HS-27A (cell line): ENCODE results near the gene ADAM15.

ENCODE experiments used
- DNase-seq: peaks from one replicate; pipeline ENCODE4 v3.0.0-alpha.2; 2012; ENCODE audit warnings: low read depth, missing footprints

The ADAM15 gene

DNA sequence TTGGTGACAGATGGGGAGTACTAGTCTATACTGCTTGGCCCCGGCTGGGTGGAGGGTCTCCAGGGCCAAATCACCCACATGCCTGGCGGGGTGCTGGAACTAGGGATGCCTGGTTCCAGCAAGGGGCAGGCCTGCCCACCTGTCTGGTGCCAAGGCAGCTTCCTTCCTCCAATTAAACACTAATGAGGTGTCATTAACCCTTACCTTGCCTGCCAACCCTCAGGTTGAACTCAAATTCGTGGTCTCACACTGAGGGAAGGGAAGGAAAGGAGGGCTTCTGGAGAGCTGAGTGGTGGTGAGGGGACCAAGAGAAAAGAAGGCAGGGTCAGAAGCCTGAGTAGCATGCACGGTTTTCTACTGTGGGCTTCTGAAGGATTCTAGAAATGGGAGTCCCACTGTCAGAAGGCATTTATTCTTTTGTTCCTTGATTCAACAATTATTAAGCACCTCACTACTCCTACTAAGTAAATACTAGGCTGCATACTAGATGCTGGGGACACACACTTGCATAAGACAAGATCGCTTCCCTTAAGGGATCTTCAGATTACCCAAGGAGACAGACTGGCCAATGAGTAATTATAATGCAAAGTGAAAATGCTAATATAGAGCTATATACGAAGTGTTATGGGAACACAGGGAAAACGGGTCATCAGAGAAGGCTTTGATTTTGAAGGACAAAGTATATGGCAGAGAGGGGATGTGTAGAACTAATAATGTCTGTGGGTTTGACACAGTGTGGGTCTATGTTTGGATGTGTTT is 21.6 kb downstream of the ADAM15 start:
- no peak for DNase-seq

- no peak for DNase-seq
Observed at GRCh38 chr1:155073377-155074242, 22.5 kb downstream of the ADAM15 start.

- no peak for DNase-seq
Observed at GRCh38 chr1:155075535-155075934, 24.4 kb downstream of the ADAM15 start.

DNA sequence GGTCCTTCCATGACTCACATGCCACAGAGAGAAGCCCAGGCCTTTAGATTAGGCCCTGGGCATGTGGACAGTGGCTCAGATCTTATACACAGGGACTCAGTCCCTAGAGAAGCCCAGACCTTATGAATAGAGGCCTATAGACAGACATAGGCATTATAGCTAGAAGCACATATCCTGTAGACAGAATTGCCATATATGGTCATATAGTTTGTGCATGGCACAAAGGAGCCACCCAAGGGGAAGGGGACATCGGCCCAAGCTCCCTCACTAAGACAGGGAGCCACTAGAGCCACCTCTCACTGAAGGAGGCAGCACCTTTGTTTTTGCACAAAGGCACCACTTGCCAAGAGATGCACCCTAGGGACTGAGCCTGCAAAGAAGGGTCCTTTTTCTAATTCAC is 25.3 kb downstream of the ADAM15 start:
- DNase-seq: no peak

DNA sequence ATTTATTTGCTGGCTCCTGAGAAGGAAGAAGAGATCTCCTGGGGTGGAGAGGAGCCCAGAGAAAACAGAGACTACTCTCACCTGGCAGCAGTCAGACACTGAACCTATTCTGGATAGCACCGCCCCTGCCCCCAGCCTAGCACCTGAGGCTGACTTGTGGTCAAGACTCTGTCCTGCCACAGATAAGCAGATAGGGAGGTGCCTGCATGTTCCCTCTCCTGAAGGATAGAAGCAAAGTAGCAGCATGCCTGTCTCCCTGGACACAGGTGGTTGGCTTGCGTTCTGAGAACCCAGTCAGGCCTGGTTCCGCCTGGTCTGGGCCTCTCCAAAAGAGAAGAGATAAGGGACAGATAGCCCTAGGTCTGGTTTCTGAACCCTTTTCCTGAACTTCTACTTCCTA is 26.2 kb downstream of the ADAM15 start:
- no peak for DNase-seq

- no peak for DNase-seq
Observed at GRCh38 chr1:155077758-155078445, 26.8 kb downstream of the ADAM15 start.

DNA sequence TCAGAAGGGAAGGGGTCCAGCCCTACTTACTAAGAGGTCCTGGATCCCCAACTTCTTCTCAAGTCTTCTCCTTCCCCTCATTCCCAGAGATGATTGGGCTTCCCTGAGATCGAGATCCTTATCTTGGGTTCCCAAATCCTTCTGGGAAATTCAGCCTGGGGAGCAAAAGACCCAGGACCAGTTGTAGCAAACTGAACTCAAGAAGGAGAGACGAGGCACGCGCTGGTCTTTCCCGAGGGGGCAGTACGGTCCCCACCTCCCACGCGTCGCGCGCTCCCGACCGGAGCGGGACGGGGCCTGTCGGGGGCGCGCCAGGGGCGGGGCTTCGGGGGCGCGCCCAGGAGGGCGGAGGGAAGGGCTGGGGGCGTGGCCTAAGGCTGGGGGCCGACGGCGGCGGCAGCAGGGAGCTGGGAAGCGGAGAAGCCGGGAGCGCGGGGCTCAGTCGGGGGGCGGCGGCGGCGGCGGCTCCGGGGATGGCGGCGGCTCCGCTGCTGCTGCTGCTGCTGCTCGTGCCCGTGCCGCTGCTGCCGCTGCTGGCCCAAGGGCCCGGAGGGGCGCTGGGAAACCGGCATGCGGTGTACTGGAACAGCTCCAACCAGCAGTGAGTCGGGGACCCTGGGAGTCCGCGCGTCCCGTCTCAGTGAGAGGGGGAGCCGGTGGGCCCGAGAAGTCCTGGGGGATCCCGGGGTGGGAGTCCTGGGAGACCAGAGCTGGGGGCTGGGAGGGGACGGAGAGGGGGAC is 27.5 kb downstream of the ADAM15 start, which contains the start of gene EFNA3:
Gene EFNA3 (plus strand): TSS at position 369 of the 741 bp plus-strand sequence. CDS start 105 bp downstream, at position 474.
- no peak for DNase-seq

DNA sequence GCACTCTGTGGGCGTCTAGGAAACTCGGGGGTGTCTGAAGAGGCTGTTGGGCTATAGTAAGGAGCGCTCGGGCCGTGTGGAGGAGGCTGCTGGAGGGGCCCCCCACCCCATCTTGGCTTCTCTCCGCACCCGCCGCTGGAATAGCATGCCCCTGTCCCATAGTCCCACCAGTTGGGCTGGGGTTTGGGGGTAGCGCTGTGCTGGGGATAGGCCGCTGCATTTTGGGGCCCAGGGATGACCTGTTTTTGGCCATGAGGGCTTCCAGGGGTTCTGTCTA is 28.0 kb downstream of the ADAM15 start:
- DNase-seq: no peak

DNA sequence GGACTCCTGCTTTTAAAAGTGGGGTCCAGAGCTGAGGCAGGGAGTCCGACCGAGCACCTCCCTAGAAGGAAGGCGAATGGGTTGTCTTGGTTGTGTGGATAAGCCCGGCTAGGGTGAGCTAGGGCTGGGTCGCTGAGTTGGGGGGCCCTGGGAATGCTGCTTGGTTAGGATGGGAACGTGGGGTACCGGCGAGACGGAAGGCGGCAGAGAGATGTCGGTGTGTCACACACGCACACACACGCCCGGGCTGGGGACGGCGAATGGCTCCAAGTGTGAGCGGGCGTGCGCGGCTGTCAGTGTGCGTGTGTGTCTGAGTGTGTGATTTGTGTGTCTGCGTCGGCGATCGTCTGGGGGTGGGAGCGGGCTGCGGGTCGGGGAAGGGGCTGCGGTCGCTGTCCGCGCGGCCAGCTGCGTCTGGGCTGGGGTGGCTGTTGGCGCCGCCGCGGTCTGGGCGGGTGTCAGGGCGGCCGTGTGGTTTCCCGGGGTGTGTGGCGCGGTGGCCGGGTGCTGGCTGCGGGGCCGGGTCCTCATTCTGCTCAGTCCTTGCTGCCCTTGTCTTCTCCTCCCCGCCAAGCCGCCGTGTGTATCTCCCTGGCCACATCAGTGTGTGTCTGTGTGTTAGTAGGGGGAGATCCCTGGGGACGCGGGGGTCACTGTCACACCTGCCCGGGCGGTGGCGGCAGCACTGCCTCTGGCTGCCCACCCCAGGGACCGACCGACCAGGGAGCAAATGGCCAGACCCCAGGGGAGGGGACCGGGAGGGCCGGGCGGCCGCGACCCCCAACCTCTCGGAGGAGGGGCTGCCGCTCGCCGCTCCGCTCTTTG is 28.6 kb downstream of the ADAM15 start:
- DNase-seq: no peak

- DNase-seq: no peak
Observed at GRCh38 chr1:155080312-155081228, 29.5 kb downstream of the ADAM15 start.

- DNase-seq: no peak
Observed at GRCh38 chr1:155081472-155082300, 30.6 kb downstream of the ADAM15 start.

DNA sequence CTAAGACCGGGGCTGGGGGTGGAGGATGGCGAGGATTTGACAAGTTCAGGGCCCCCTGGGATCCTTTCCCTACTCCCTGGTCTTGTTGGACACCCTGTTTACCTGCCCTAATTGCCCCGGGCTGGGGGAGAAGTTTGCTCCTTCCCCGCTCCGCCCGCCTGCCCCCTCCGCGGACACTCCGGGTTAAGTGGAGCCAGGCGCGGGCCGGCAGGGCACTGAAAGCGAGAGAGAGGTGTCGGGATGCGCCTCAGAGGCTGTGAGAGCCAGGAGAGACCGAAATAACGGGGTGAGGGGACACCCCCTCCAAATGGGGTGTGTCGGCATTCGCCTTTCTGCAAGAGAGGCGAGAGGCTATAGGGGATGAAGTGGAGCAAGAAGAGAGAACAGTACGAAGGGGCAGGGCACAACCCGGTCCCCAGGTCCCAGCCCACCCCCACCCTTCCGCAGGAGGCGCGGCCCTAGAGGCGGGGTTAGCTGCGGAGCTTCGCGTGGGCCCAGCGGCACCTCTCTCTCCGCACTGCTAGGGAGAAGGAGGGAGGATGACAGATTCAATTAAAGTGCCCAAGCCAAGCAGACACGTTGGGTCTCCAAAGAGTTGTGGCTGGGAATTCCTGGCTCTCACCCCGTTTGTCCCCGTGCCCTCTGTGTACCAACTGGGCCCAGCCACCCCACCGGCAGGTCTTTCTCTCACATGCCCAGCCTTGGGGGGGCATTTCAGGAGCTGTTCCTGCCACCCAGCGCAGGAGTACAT is 31.4 kb downstream of the ADAM15 start:
- no peak for DNase-seq

DNA sequence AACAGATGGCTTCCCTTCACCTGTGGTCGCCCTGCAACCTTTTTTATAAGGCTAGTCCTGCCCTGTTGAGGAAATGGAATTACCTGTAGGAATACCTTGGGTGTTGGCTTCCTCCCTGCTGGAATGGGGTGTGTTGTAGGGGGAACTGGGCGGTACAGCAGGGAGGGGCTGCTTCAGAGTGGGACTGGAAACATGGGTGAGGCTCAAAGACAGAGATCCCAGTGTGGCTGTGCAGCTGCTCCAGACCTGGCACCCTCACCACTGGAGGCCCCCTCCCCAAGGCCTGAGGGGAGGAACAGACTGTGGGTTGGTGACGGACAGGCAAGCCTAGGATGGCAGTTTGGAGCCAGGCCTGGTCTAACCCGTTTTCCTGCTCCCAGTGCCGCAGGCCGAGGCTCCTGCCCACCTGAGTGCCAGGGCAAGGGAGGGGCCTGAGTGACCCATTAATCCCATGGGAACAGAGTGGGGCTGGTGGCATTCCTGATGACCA is 32.0 kb downstream of the ADAM15 start:
- no peak for DNase-seq

- no peak for DNase-seq
Observed at GRCh38 chr1:155083865-155084721, 33.0 kb downstream of the ADAM15 start.

DNA sequence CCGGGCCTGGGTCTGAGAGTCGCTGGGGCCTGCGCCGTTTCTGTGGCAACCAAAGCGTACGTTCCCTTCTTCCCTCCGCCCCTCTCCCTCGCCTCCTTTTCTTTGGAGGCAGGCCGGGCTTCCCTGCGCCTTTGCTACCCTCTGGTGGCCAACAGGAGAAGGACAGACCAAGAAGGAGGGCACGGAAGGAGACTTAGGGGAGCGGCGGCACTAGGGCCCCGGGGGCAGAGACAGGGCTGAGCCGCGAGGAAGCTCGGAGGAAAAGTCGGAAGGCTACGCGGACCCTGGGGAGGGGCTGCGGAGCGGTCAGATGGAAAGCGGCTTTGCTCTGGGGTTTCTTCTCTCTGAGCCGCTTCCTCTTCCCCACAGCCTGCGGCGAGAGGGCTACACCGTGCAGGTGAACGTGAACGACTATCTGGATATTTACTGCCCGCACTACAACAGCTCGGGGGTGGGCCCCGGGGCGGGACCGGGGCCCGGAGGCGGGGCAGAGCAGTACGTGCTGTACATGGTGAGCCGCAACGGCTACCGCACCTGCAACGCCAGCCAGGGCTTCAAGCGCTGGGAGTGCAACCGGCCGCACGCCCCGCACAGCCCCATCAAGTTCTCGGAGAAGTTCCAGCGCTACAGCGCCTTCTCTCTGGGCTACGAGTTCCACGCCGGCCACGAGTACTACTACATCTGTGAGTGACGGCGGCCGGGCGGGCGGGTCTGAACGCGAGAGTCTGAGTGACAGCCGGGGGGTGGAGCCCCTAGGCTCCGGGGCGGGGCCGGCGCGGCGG is 33.8 kb downstream of the ADAM15 start:
- peak; percentile 80 for DNase-seq

DNA sequence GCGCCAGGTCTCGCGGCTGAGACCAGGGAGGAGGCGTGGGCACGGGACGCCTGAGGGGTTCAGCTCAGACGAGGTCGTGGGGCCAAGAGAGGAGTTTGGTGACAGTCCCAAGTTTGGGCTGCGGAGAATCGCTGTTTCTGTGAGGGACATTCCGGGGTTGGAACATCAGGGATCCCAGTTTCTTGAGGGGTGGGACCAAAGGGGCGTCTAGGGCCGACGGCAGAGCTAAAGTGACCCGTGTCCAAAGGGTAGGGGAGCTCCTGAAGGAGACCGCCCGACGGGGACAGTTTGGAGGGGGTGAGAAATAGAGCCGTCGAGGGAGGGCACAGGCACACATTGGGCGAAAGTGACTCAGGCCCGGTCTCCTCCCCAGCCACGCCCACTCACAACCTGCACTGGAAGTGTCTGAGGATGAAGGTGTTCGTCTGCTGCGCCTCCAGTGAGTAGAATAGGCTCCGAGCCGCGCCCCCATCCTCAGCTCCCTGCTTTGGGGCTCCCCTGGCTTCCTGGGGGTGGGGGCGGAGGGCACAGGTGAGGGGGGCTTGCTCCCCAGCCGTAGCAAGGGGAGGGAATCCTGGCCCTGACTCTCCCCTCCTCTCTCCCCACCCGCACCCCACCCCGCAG is 34.5 kb downstream of the ADAM15 start:
- no peak for DNase-seq
